HG03159 (cell line): Measurements from ENCODE around the gene SIPA1L2.
"Not testable (repeated sequence)": the region's sequence is repeated elsewhere in the genome, so short reads cannot be mapped to it uniquely, and the experiment has no call there.

Experiments
- ATAC-seq: cut with Tn5 transposase; IDR thresholded peaks from one replicate; pipeline ENCODE4 v1.9.1; 2021; ENCODE audit warnings: mild to moderate bottlenecking, moderate library complexity; ENCODE audit not compliant: unreplicated experiment

SIPA1L2 gene

DNA sequence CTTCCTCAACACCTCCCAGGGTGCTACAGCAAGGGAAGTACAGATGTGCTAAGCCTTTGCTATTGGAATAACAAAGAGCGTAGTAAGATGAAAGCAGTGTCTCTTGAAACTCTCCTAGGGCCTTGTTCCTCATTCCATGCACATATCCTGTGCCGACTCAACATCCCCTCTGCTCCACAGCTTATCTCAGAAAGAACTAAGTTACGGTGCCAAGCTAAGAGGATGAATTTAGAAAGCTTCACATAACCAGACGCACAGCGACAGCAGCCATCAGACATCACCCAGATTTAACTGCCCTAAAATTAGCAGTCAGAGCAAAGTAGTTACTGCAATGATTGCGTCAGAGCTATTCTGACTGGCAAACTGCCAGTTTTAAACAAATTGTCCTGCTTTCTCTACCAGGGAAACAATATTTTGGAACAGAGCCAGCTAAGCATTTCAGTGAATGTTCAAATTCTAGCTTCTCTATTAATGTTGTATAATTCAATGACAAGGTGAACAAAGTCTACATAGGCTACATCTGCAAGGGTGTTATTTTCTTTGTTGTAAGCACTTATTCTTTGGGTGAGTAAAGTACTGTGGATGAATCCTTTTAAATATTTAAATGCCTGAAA, 9.5 kb downstream of the SIPA1L2 start:
- ATAC-seq = no peak

DNA sequence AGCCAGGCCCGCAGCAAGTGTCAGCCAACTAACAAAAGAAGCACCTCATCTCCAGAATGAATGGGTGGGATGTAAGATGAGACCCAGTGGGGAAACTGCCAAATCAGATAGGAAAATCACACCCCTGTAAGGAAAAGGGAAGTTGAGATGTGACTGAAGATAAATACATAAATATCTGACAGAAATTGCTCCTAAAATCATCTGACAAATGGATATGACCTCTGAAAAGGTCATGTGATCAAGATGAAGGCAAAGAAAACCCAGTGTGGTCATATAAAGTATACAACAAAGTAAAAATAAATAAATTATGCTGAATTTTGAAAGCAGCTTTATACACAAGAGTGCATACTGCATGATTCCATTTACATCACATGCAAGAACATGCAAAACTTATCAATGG, 12.7 kb downstream of the SIPA1L2 start:
- no peak for ATAC-seq

DNA sequence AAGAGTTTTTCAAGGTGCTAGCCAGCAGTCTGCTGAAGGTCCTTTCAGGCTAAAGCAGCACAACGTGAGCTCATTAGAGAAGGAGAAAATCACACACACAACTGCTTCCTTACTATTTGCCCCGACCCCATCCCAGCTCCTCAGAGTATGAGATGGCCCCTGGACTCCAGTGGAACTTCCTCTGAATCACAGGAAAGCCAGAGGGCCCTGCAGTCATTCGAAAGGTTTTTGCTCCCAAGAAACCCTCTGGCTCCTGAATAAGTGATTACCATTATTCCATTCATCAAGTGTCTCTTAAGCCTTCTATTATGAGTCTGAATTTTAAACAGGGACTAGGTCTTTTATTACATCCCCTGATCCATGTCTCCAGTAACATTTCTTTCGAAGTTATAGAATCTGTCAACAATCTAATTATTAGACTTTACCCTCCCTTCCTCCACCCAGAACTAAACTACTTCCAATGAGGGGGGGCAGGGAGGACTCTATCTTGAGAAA, 14.6 kb downstream of the SIPA1L2 start:
- no peak for ATAC-seq

DNA sequence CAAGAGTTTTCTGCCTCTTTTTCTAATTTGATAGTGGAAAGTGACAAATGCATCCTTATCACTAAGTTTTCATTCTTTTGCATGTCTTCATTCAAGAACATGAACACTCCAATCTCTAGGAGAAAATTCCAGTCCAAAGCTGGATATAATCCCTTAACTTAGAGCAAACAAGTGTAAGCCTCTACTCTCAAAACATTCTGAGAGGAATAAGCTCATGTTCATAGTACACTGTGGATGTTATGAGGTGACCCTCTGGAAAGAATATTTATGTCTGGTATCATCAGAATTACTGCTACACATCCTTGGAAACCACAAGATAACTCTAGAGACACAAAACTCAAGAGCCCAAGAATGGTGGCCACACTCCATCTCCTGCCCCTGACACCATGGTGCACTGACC, 15.1 kb downstream of the SIPA1L2 start:
- ATAC-seq = no peak

DNA sequence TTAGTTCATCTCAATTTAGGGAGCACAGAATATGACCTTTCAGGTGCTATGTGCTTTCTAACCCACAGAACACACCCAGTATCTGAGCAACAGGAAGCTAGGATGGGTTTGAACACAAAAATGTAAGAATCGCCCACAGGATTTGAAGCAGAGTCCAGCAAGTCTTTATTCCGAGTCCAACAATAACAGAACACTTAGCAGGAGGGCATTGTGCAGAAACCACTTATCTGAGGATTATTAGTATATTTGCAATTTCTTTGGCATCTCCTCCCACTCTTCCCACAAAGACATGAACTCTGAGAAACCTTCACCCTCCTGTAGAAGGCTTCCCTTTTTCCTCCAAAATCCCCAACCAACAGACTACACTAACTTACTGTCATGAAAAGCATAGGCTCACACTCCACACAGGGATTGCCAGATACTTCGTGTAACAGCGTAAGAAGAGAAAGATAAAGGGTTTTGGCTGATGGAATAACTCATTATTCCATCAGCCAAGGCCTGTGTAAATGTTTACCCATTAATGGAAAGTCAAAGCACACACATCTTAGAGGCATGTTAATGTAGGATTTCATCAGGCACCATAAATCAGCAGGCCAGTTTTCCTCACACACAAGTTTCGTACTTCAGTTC, 16.1 kb downstream of the SIPA1L2 start:
- ATAC-seq = no peak

DNA sequence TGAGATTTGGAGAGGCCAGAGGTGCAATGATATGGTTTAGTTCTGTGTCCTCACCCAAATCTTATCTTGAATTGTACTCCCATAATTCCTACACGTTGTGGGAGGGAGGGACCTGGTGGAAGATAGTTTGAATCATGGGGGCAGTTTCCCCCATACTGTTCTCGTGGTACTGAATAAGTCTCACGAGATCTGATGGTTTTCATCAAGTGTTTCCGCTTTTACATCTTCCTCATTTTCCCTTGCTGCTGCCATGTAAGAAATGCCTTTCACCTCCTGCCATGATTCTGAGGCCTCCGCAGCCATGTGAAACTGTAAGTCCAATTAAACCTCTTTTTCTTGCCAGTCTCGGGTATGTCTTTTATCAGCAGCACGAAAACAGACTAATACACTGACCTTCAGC, 17.1 kb downstream of the SIPA1L2 start:
- not testable (repeated sequence) for ATAC-seq

DNA sequence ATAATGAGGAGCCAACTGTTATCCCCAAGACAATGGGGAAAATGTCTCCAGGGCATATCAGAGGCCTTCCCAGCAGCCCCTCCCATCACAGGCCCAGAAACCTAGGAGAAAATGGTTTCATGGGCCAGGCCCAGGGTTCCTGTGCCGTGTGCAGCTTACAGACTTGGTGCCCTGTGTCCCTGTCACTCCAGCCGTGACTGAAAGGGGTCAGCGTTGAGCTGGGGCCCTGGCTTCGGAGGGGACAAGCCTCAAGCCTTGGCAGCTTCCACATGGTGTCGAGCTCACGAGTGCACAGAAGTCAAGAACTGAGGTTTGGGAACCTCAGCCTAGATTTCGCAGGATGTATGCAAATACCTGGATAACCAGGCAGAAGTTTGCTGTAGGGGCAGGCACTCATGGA, 18.1 kb downstream of the SIPA1L2 start:
- ATAC-seq = no peak

DNA sequence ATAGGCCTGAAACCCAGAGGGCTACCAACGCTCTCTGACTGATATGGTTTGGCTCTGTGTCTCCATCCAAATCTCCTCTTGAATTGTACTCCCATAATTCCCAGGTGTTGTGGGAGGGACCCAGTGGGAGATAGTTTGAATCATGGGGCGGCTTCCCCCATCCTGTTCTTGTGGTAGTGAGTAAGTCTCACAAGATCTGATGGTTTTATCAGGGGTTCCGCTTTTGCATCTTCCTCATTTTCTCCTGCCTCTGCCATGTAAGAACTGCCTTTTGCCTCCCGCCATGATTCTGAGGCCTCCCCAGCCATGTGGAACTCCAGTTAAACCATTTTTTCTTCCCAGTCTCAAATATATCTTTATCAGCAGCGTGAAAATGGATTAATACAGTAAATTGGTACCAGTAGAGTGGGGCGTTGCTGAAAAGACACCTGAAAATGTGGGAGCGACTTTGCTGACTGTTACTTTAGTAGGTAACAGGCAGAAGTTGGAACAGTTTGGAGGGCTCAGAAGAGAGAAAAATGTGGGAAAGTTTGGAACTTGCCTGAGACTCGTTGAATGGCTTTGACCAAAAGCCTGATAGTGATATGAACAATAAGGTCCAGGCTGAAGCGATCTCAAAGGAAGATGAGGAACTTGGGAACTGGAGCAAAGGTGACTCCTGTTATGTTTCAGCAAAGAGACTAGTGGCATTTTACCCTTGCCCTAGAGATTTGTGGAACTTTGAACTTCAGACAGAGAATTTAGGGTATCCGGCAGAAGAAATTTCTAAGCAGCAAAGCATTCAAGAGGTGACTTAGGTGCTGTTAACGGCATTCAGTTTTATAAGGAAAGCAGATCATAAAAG, 18.8 kb downstream of the SIPA1L2 start:
- ATAC-seq = not testable (repeated sequence)

DNA sequence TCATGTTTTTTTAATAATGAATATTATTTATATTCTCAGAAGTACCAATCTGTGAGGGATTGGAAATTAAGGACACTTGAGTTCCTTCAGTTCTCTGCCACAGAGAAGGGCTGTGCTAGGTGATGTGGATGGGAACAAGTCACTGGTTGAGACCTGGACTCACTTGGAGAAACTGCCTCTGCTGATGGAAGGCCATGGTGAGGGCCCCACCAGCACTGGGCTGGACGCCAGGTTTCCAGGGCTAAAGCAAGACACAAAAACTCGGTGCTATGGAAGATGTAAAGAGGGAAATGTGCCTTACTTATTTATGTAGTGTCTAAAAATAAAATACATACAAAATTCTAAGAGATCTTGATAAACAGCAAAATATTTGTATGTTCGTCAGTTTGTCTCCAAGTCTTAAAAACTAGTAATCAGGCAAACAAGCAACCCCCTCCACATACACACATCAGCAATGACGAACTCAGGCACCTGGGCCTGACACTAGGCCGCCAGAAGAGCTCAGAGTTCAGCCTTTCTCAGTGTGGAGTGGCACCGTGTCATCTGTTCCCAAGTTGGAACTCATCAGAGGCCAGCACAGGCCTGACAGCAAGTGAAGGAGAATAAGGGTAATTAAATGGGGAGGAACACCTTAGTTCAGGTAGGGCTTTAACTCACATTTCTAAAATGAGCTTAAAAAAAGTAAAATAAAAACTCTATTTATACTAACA, 19.6 kb downstream of the SIPA1L2 start:
- ATAC-seq = no peak

DNA sequence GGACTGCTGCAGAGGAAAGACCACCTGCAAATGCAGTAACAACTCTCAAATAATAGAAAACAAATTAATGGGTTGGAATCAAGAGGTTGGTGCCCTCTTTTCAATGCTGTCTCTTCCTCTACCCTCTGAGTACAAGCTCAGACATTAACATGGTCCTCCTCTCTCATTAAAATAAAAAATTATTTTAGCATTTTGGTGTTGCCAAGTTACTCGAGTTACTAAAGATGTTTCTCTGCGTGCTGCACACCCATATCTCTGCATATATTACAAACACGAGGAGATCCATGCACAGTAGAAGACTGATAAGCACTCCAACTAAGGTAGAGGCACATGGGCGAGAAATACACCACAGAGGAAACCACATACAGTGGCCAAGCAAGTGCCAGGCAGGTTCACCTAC, 21.5 kb downstream of the SIPA1L2 start:
- no peak for ATAC-seq

DNA sequence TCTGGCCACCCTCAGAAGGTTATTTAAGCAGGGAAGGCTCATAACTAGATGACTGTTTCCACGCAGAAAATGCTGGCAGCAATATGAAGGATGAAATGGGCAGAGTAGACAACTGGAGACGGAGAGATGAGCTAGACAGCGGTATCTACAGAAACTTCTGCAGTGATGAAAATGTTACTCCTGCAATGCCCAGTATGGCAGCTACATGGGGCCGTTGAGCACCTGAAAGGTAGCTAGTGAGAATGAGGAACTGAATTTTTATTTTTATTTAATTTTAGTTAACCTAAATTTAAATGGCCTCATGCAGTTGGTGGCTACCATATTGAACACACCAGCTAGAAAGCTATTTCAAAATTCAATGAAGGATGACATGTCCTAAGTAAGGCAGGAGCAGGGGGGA, 27.3 kb downstream of the SIPA1L2 start:
- ATAC-seq = no peak

DNA sequence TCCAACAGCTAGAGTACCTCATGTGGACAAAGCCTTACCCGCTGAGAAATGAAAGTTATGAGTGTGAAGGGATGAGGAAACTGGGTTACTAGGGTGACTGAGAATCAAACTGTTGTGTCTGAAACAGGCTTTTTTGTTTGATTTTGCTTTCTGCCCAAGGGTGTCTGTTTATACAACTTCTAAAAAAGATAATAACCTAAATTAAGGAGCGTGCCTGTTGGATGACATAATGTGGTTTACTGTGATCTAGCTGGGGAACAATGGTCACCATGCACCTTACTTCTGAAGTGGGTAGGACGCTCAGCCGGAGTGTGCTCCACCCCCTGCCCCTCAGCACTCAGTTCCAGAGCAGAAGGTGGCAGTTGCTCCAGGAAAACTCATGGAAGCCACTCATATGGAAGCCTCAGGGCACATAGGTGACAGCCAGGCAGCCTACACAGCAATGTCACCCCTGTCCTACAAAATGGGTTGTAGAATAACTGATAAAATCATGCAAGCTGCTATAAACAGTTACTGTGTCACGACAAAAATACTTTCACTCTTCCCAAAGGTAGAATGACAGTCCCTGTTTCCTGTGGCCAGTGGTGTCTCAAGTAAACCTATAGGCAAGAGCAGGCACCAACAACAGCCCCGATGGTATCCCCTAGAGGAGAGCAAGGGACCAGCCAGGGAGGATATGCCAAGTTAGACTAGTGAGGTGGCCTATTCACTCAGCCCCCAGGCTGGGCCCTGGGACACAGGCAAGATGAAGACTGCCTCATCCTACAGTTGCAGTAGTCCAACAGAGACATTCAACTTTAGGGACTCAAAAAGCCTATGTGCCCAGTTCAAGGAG, 29.3 kb downstream of the SIPA1L2 start:
- ATAC-seq = peak; percentile 37

DNA sequence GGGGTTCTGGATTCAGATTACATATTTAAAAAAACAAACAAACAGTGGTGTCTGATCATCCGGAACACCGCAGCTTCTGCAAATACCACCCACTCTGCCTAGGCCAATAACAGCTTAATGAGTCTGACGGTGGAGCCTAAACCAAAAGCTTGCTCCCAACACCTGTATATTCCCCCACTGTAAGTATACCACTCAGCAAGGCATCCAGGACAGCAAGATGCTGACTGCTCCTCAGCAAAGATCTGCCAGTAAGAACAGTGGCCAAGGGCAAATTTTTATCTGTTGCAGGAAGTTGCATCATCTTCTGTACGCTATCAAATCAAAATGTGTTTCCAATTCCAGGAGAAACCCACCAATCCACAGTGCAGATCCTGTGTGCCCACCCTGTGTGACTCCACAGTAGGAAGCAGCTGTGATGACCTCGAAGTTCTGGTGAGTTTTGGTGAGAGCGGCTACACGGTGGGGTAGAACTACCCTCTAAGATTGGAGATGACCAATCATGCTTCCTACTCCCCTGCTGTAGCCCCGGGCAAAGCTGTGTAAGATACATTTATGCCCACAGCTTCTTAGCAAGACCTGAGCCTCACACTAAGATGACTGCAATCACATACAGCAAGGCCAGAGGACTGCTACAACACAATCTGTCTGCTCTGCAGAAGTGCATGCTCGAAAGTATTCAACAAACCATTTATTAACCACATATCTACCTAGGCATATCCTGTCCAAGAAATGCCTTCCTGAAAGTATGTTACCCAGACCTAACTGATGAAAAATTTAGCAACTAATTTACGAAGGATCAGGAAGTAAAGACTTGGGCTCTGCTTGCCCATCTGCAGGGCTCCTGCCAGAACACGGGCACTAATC, 30.5 kb downstream of the SIPA1L2 start:
- ATAC-seq = peak; percentile 41

DNA sequence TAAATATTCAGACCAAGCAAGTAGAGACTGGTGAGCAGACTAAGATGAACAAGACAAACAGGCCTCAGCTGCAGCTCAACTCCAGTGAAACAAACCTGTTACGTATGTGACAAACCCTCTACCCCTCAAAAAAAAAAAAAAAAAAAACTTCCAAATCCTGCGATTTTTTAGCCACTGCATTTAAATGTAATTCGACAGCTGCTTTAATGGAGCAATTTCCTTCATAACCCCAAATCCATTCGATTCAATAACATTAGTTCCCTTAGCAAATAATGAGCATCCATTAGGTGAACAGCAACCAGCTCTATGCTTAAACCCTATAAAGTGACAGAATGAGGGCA, 31.1 kb downstream of the SIPA1L2 start:
- ATAC-seq = no peak

DNA sequence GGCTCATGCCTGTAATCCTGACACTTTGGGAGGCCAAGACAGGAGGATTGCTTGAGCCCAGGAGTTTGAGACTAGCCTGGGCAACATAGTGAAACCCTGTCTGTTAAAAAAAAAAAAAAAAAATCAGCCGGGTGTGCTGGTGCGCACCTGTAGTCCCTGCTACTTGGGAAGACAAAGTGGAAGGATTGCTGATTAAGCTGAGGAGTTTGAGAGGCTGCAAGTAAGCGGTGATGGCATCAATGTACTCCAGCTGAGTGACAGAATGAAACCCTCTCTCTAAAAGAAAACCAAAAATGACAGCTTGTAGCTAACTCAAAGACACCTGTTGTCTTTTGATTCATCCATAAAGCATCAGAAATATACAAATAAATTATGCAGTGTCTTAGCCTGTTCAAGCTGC, 31.8 kb downstream of the SIPA1L2 start:
- ATAC-seq = no peak

DNA sequence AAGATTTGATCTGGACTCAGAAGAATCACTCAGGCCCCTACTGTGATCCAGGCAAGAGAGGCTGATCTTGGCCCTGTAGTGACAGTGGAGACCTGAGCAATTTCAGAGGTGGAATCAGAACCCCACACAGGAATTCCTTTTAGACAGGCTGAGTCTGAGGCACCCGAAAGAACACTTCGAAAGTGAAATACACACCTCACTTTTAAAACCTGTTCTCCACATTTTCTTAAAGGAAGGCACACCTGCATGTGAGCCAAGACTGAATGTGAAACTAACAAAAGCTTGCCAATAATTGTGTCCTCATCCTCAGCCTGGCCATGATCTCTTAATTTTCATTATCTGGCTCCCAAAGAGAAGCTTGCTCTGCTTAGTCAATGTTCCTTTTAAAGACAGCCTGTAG, 32.2 kb downstream of the SIPA1L2 start:
- ATAC-seq = peak; percentile 52

DNA sequence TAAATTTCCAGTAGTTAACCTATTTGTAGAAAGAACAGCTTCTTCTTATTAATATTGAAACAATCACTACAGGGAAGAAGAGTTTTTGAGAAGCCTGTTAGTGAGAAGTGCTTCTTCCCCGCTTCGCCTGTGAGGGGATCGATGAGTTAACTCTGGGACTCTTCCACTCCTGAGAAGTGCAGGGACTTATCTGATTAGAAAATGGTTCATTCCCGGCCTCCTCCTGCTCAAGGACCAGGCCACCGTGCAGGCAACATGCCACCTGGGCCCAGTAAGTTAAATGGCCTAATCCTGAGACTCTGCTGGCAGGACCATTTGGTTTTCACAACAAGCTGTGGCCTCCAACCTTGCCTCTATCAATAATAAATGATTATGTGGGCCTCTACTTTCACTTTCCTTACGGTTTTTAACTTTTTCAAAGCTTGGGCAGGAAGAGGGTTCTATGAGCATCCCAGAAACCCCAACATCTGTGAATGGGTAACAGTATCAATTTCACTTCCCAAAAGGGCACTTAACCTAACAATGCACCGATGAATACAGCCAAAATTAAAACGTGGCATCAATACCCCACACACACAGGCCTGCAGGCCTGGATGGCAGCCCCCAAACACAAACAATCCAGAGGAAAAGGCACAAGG, 33.1 kb downstream of the SIPA1L2 start:
- ATAC-seq = peak; percentile 39

DNA sequence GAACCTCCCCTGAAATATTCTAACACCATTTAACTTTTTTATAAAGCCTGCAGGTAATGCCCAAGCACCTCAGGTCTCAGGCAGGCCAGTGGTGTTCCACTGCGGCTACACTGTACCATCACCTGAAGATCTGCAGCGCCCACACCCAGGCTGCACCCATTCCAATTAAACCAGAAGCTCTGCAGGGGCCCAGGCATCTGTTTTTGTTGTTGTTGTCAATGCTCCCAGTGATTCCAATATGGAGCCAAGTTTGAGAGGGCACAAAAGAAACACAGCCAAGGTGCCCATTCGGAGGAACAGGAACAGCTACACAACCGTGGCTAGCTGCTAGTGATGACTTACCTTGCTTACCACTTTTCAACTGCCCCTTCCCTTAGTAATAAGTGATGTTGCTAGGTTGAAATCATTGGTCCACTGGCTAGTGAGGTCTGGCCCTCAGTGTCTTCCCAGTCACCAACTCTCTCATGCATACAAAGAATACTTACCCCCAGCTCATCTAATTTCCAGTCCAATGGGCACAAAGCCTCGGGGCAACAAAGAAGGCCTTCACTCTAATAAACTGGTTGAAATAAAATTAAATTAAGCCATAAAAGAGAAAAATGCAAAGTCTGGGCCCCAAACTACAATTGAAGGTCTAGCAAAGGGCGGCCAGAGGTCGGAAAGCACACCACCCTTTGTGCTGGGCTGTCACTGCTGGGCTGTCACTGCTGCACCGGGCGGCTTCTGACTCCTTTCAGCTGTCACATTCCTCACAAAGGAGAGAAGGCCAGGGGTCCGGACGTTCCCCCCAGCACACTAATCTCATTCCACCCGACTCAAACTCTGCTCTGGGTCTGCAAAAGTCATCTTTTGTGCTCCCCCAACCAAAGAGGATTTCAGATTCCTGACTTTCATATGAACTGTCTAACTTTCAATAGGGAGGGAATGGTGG, 34.9 kb downstream of the SIPA1L2 start:
- no peak for ATAC-seq
